HEK293 (cell line): ENCODE data around the gene HNRNPK.

Source experiments
- CTCF ChIA-PET: fragments of 350-600 bp; formaldehyde crosslinking; extraction: SDS; loops from one replicate; lab custom pipeline; 2021; ENCODE audit warnings: antibody characterized with exemption; lab: Yijun Ruan, JAX
- POLR2A ChIA-PET: fragments of 300-600 bp; formaldehyde crosslinking; extraction: SDS; loops from one replicate; lab custom pipeline; 2020; ENCODE audit warnings: antibody characterized with exemption, inconsistent platforms; lab: Yijun Ruan, JAX
- H3K27ac ChIP-seq: fragments of 200-500 bp; sonication (Bioruptor generic); 2 replicates; pipeline ENCODE4 v1.5.1; 2014; ENCODE audit warnings: low read depth, low read length, control low read depth, inconsistent platforms; ENCODE audit errors: extremely low read depth
- H3K36me3 ChIP-seq, 2 experiments: fragments of 200-500 bp in 1 of 2; sonication (Bioruptor generic) in 1 of 2; 1 replicate in 1 of 2; 2 replicates in 1 of 2; pipeline ENCODE4 v1.5.1; 2014 to 2017; ENCODE audit warnings: inconsistent platforms in 2 of 2, low read length in 2 of 2; ENCODE audit not compliant: control insufficient read depth in 2 of 2, insufficient read depth in 1 of 2
- H3K4me1 ChIP-seq: fragments of 200-500 bp; sonication (Bioruptor generic); 2 replicates; pipeline ENCODE4 v1.5.1; 2014; ENCODE audit warnings: mild to moderate bottlenecking, low read length, inconsistent platforms; ENCODE audit not compliant: control insufficient read depth, insufficient read depth
- H3K4me3 ChIP-seq: 2 replicates; pipeline ENCODE4 v1.5.1; 2011; ENCODE audit warnings: low read depth, mild to moderate bottlenecking, control low read depth, low read length, moderate library complexity
- H3K9me3 ChIP-seq: fragments of 200-500 bp; sonication (Bioruptor generic); 2 replicates; pipeline ENCODE4 v1.5.1; 2014; ENCODE audit warnings: low read depth, low read length, inconsistent platforms; ENCODE audit not compliant: control insufficient read depth, insufficient read depth
- BCL6B ChIP-seq: fragments of 450-650 bp; formaldehyde crosslinking; IDR thresholded peaks from 2 replicates; pipeline ENCODE4 v1.5.1; 2017; ENCODE audit warnings: missing biosample characterization, missing genetic modification characterization
- GLI2 ChIP-seq: fragments of 450-650 bp; formaldehyde crosslinking; IDR thresholded peaks from 2 replicates; pipeline ENCODE4; 2017; ENCODE audit warnings: missing biosample characterization, missing genetic modification characterization, low read depth, borderline replicate concordance
- GLIS2 ChIP-seq: fragments of 450-650 bp; formaldehyde crosslinking; IDR thresholded peaks from 2 replicates; pipeline ENCODE4 v1.5.1; 2016; ENCODE audit warnings: missing biosample characterization, missing genetic modification characterization
- HOXC10 ChIP-seq: sonication (generic); formaldehyde crosslinking; IDR thresholded peaks from 2 replicates; pipeline ENCODE4 v1.8.1; 2023; ENCODE audit warnings: mild to moderate bottlenecking, missing genetic modification reagents
- KLF9 ChIP-seq: fragments of 450-650 bp; formaldehyde crosslinking; IDR thresholded peaks from 2 replicates; pipeline ENCODE4 v1.5.1; 2016; ENCODE audit warnings: missing biosample characterization, missing genetic modification characterization, low read depth
- OSR2 ChIP-seq: fragments of 450-650 bp; formaldehyde crosslinking; IDR thresholded peaks from 2 replicates; pipeline ENCODE4 v1.5.1; 2016; ENCODE audit warnings: missing biosample characterization, missing genetic modification characterization
- PATZ1 ChIP-seq: fragments of 450-650 bp; formaldehyde crosslinking; IDR thresholded peaks from 2 replicates; pipeline ENCODE4 v1.5.1; 2016; ENCODE audit warnings: missing biosample characterization, missing genetic modification characterization
- PRDM10 ChIP-seq: fragments of 450-650 bp; formaldehyde crosslinking; IDR thresholded peaks from 2 replicates; pipeline ENCODE4 v1.5.1; 2016; ENCODE audit warnings: missing biosample characterization, missing genetic modification characterization
- SCRT1 ChIP-seq: fragments of 450-650 bp; formaldehyde crosslinking; IDR thresholded peaks from 2 replicates; pipeline ENCODE4 v1.5.1; 2016; ENCODE audit warnings: missing biosample characterization, missing genetic modification characterization, borderline replicate concordance
- SP2 ChIP-seq: fragments of 450-650 bp; formaldehyde crosslinking; IDR thresholded peaks from 2 replicates; pipeline ENCODE4 v1.5.1; 2016; ENCODE audit warnings: missing biosample characterization, missing genetic modification characterization
- WT1 ChIP-seq: fragments of 450-650 bp; formaldehyde crosslinking; IDR thresholded peaks from 2 replicates; pipeline ENCODE4 v1.5.1; 2016; ENCODE audit warnings: missing biosample characterization, missing genetic modification characterization
- ZBTB20 ChIP-seq: fragments of 450-650 bp; formaldehyde crosslinking; IDR thresholded peaks from 2 replicates; pipeline ENCODE4 v1.5.1; 2016; ENCODE audit warnings: missing biosample characterization, missing genetic modification characterization
- ZBTB8A ChIP-seq: fragments of 450-650 bp; formaldehyde crosslinking; IDR thresholded peaks from 2 replicates; pipeline ENCODE4 v1.5.1; 2016; ENCODE audit warnings: missing biosample characterization, missing genetic modification characterization
- ZNF112 ChIP-seq: fragments of 450-650 bp; formaldehyde crosslinking; IDR thresholded peaks from 2 replicates; pipeline ENCODE4 v1.5.0; 2017; ENCODE audit warnings: missing biosample characterization, missing genetic modification characterization
- ZNF157 ChIP-seq: fragments of 450-650 bp; formaldehyde crosslinking; IDR thresholded peaks from 2 replicates; pipeline ENCODE4 v1.5.1; 2016; ENCODE audit warnings: missing biosample characterization, missing genetic modification characterization
- ZNF335 ChIP-seq: fragments of 450-650 bp; formaldehyde crosslinking; conservative IDR thresholded peaks from 2 replicates; pipeline ENCODE4 v1.5.1; 2016; ENCODE audit warnings: missing biosample characterization, missing genetic modification characterization
- ZNF48 ChIP-seq: fragments of 450-650 bp; formaldehyde crosslinking; IDR thresholded peaks from 2 replicates; pipeline ENCODE4 v1.5.1; 2016; ENCODE audit warnings: missing biosample characterization, missing genetic modification characterization
- ZNF529 ChIP-seq: fragments of 450-650 bp; formaldehyde crosslinking; IDR thresholded peaks from 2 replicates; pipeline ENCODE4 v1.5.1; 2017; ENCODE audit warnings: missing genetic modification characterization, missing biosample characterization; ENCODE audit not compliant: insufficient replicate concordance
- ZNF530 ChIP-seq: fragments of 450-650 bp; formaldehyde crosslinking; IDR thresholded peaks from 2 replicates; pipeline ENCODE4 v1.5.1; 2016; ENCODE audit warnings: low read depth, missing biosample characterization, missing genetic modification characterization
- ZNF549 ChIP-seq: fragments of 450-650 bp; IDR thresholded peaks from 2 replicates; pipeline ENCODE4 v1.5.1; 2018; ENCODE audit warnings: missing biosample characterization, missing genetic modification characterization, mild to moderate bottlenecking, inconsistent platforms, moderate library complexity
- ZNF677 ChIP-seq: fragments of 450-650 bp; IDR thresholded peaks from 2 replicates; pipeline ENCODE4 v1.5.0; 2018; ENCODE audit warnings: missing biosample characterization, mild to moderate bottlenecking, missing genetic modification characterization, moderate library complexity
- ZNF837 ChIP-seq: fragments of 450-650 bp; formaldehyde crosslinking; IDR thresholded peaks from 2 replicates; pipeline ENCODE4 v1.5.1; 2016; ENCODE audit warnings: missing biosample characterization, missing genetic modification characterization
- TF ChIP-seq, protein P1 (sequence below): fragments of 450-650 bp; formaldehyde crosslinking; IDR thresholded peaks from 2 replicates; pipeline ENCODE4 v1.5.1; 2016; ENCODE audit warnings: missing biosample characterization, missing genetic modification characterization
- TF ChIP-seq, protein P2 (sequence below): sonication (generic); formaldehyde crosslinking; IDR thresholded peaks from 2 replicates; pipeline ENCODE4 v1.8.1; 2022; ENCODE audit warnings: mild to moderate bottlenecking, moderate library complexity, missing genetic modification reagents

HNRNPK gene

DNA sequence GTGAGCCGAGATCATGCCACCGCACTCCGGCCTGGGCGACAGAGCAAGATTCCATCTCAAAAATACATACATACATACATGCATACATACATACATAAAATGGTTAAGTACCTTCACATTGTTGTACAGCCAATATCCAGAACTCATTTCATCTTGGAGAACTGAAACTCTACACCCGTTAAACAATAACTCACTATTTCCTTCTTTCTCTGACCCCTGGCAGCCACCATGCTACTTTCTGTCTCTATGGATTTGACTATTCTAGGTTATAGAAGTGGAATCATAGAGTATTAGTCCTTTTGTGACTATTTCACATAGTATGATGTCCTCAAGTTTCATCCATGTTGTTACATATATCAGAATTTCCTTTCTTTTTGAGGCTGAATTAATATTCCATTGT, 49.1 kb downstream of the HNRNPK start (continued):
- TF ChIP-seq ZNF529 (no peak), WT1 (tag by site-specific recombination) (no peak), OSR2 (tag by site-specific recombination) (no peak), ZNF837 (no peak), PATZ1 (no peak)
- TF ChIP-seq, protein P1, sequence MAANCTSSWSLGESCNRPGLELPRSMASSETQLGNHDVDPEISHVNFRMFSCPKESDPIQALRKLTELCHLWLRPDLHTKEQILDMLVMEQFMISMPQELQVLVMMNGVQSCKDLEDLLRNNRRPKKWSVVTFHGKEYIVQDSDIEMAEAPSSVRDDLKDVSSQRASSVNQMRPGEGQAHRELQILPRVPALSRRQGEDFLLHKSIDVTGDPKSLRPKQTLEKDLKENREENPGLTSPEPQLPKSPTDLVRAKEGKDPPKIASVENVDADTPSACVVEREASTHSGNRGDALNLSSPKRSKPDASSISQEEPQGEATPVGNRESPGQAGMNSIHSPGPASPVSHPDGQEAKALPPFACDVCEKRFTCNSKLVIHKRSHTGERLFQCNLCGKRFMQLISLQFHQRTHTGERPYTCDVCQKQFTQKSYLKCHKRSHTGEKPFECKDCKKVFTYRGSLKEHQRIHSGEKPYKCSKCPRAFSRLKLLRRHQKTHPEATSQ (tag by site-specific recombination) = no peak

GRCh38 chr9:83927591-83927990, 52.4 kb downstream of the HNRNPK start:
- no peaks in the 10 kb centered on the region for H3K36me3 ChIP-seq
- no peak overlapping the region for H3K27ac ChIP-seq
- H3K9me3 ChIP-seq = no peaks in the 10 kb centered on the region
- no peak overlapping the region for H3K4me3 ChIP-seq
- CTCF ChIA-PET = interaction anchor here (0.6 to 0.7 kb wide), 2 partner anchors 7 to 43 kb away, joined by 3 to 4 read pairs; no protein-coding TSS in a partner anchor
- TF ChIP-seq ZNF157 (tag by site-specific recombination) (no peak), ZNF549 (tag by site-specific recombination) (no peak), HOXC10 (CRISPR knock-in tag) (no peak), ZNF530 (no peak), SCRT1 (tag by site-specific recombination) (no peak), ZNF48 (tag by site-specific recombination) (no peak), KLF9 (tag by site-specific recombination) (no peak), GLI2 (tag by site-specific recombination) (no peak), ZNF112 (tag by site-specific recombination) (no peak), ZNF677 (tag by site-specific recombination) (no peak), BCL6B (tag by site-specific recombination) (no peak)
- no peaks in the 10 kb centered on the region for H3K4me1 ChIP-seq
- POLR2A ChIA-PET = no interaction called here

DNA sequence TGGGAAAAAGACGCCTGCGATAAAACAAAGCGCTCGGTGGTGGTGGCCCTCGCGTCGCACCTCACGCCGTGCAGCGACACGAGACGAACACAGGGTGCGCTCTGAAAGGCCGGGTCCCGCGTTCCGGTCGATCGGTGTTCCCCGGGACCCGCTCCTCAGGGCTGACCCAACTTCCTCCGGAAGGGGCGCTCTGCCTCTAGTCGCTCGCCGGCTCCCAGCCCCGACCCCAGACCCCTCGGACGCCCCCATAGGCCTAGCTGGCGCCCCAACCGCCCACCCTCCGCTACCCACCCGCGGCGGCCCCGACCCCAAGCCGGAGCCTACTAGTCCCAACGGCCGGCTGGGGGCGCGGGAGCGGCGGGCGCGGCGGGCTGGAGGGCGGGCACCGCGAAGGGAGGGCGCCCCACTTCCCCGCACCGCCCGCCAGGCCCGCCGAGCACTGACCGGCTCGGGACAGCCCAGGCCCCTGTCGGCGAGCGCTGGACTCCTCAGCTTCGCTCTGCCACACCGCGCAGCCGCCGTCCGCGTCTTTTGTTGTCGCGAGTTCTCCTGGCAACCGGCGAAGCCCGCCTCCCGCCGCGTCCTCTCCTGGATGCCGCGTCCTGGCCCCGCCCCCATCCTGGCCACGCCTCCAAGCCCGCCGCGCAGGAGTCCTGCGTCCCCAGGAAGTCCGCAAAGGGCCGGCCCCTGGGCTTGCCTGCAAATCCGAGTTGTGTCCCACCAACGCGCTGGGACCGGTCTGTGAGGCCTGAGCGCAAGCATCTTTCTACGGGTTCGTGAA, 58.9 kb downstream of the HNRNPK start, which contains the start of gene KIF27:
Gene KIF27 (minus strand): TSS at position 506 of the 781 bp plus-strand sequence. CDS start 5,841 bp downstream, outside the sequence.
- Histone ChIP-seq H3K4me3 (peak within 1 kb of the TSS; percentile 50), H3K4me1 (peaks cover 2% of the 10 kb centered on the region; the same call in 1 of the 2 replicates), H3K27ac (peak within 1 kb of the TSS; percentile 79), H3K9me3 (no peaks in the 10 kb centered on the region), H3K36me3 (peaks cover 0 to 5% of the 10 kb centered on the region in 2 experiments; a peak in 2 of 3 replicates)
- ChIA-PET POLR2A (interaction anchor here (0.5 to 2.2 kb wide), 10 partner anchors 9 to 1595 kb away, joined by 3 to 10 read pairs (median 3); partner anchors contain the start of genes HNRNPK and RMI1), CTCF (interaction anchor here (0.6 to 2.1 kb wide), 16 partner anchors 9 to 345 kb away, joined by 3 to 8 read pairs (median 3); no protein-coding TSS in a partner anchor)
- TF ChIP-seq, protein P2, sequence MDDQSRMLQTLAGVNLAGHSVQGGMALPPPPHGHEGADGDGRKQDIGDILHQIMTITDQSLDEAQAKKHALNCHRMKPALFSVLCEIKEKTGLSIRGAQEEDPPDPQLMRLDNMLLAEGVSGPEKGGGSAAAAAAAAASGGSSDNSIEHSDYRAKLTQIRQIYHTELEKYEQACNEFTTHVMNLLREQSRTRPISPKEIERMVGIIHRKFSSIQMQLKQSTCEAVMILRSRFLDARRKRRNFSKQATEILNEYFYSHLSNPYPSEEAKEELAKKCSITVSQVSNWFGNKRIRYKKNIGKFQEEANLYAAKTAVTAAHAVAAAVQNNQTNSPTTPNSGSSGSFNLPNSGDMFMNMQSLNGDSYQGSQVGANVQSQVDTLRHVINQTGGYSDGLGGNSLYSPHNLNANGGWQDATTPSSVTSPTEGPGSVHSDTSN (CRISPR knock-in tag) = no peak; the same call in 1 of the 2 replicates
- TF ChIP-seq SP2 (tag by site-specific recombination) (peak; percentile 78), GLIS2 (peak; percentile 47), ZBTB20 (tag by site-specific recombination) (peak; percentile 33; the same call in 1 of the 2 replicates), ZBTB8A (tag by site-specific recombination) (peak; percentile 78), PRDM10 (tag by site-specific recombination) (peak; percentile 40; the same call in 1 of the 2 replicates), ZNF335 (tag by site-specific recombination) (peak; percentile 74), ZNF677 (tag by site-specific recombination) (no peak)
